K562 (cell line): ENCODE data around the gene OR4D9. TPM values are rescaled to one million over a fixed set of nuclear protein-coding genes. Genes with fewer than 3 reads are reported as not detected.

Experiments used
- ATAC-seq: fragments of 200-7000 bp; cut with Tn5 transposase; 3 replicates; pipeline ENCODE4 v1.9.1; 2020; ENCODE audit warnings: moderate library complexity
- BruUV-seq: library from RNA; stranded (reverse); fragments of 400-500 nt; replicated peaks from 2 replicates; lab custom pipeline; 2021; lab: Mats Ljungman, UMichigan
- CTCF ChIA-PET: fragments of 300-600 bp; formaldehyde crosslinking; extraction: SDS; loops from one replicate; lab custom pipeline; 2021; ENCODE audit warnings: low intra/inter-chr PET ratio; lab: Yijun Ruan, JAX
- POLR2A ChIA-PET: fragments of 300-600, 350-650 bp; sonication (Branson Sonifier 250); formaldehyde crosslinking; extraction: SDS; loops from one replicate; lab custom pipeline; 2021; ENCODE audit warnings: antibody characterized with exemption, inconsistent platforms; lab: Yijun Ruan, JAX
- DNase-seq, 4 experiments: peaks; one replicate each; pipeline versions ENCODE4 v3.0.0 to v3.0.0-alpha.2; 2011 to 2018; ENCODE audit warnings: low spot score in 3 of 4, mixed read lengths in 3 of 4; ENCODE audit errors: extremely low read depth in 1 of 4
- FAIRE-seq: peaks from 2 replicates; lab custom pipeline; 2011; peaks lifted over from hg19 to GRCh38; lab: Jason Lieb, UNC
- H2AFZ ChIP-seq: 2 replicates; pipeline ENCODE4 v1.6.0; 2011; ENCODE audit warnings: low read depth, low read length, control low read depth, inconsistent platforms
- H3K27ac ChIP-seq: fragments of 200-600 bp; 3 replicates; pipeline ENCODE4 v1.8.0; 2011; ENCODE audit warnings: low read depth, mild to moderate bottlenecking, control low read depth, inconsistent platforms, low read length, moderate library complexity, mixed read lengths; ENCODE audit errors: extremely low read depth
- H3K27me3 ChIP-seq, 2 experiments: fragments of 300-600 bp in 1 of 2; 2 replicates in 1 of 2; 3 replicates in 1 of 2; pipeline versions ENCODE4 v1.6.0 to v1.8.0; 2011; ENCODE audit warnings: inconsistent platforms in 2 of 2, low read length in 2 of 2, mild to moderate bottlenecking in 1 of 2, mixed read lengths in 1 of 2, moderate library complexity in 1 of 2; ENCODE audit not compliant: control insufficient read depth in 2 of 2, insufficient read depth in 2 of 2
- H3K36me3 ChIP-seq: fragments of 300-600 bp; 3 replicates; pipeline ENCODE4 v1.8.0; 2011; ENCODE audit warnings: mild to moderate bottlenecking, low read length, inconsistent platforms; ENCODE audit not compliant: control insufficient read depth, insufficient read depth
- H3K4me1 ChIP-seq, 2 experiments: fragments of 200-600 bp in 1 of 2; replicated peaks in 1 of 2; 2 replicates in 1 of 2; 3 replicates in 1 of 2; pipeline versions ENCODE4 v1.5.1 to v1.8.0; 2011; ENCODE audit warnings: inconsistent platforms in 2 of 2, low read length in 2 of 2, mild to moderate bottlenecking in 1 of 2, mixed read lengths in 1 of 2, moderate library complexity in 1 of 2; ENCODE audit not compliant: control insufficient read depth in 2 of 2, insufficient read depth in 2 of 2
- H3K4me2 ChIP-seq: 2 replicates; pipeline ENCODE4 v1.6.1; 2011; ENCODE audit warnings: low read length, control low read depth, inconsistent platforms, mixed read lengths; ENCODE audit not compliant: insufficient read depth
- H3K4me3 ChIP-seq: fragments of 200-600 bp; sonication (generic), shearing (Covaris generic); 2 replicates; pipeline ENCODE4 v1.5.1; 2016; ENCODE audit warnings: control low read depth, inconsistent platforms
- H3K79me2 ChIP-seq: fragments of 200-600 bp; 3 replicates; pipeline ENCODE4 v1.8.0; 2011; ENCODE audit warnings: low read length, inconsistent platforms; ENCODE audit not compliant: control insufficient read depth, insufficient read depth
- H3K9ac ChIP-seq, 2 experiments: 2 replicates each; pipeline versions ENCODE4 v1.6.0 to v1.6.1; 2011; ENCODE audit warnings: low read depth in 2 of 2, low read length in 2 of 2, control low read depth in 1 of 2, inconsistent platforms in 1 of 2, mild to moderate bottlenecking in 1 of 2, mixed read lengths in 1 of 2; ENCODE audit not compliant: insufficient read depth in 1 of 2
- H3K9me1 ChIP-seq: one replicate; pipeline ENCODE4 v1.6.0; 2011; ENCODE audit warnings: inconsistent platforms, mild to moderate bottlenecking, low read length, moderate library complexity; ENCODE audit not compliant: control insufficient read depth, insufficient read depth
- H3K9me3 ChIP-seq: replicated peaks from 2 replicates; pipeline ENCODE4 v1.5.1; 2011; ENCODE audit warnings: low read depth, low read length, inconsistent platforms; ENCODE audit not compliant: control insufficient read depth, insufficient read depth
- H4K20me1 ChIP-seq: replicated peaks from 2 replicates; pipeline ENCODE4 v1.6.1; 2011; ENCODE audit warnings: low read length, inconsistent platforms, mixed read lengths; ENCODE audit not compliant: control insufficient read depth, insufficient read depth
- ELF2 ChIP-seq: fragments of 250-450 bp; sonication (Bioruptor Pico); IDR thresholded peaks from 2 replicates; pipeline ENCODE4 v1.5.0; 2021; ENCODE audit warnings: mild to moderate bottlenecking
- FOSL1 ChIP-seq: fragments of 200-800 bp; sonication (Bioruptor generic); conservative IDR thresholded peaks from 2 replicates; pipeline ENCODE4 v1.6.1; 2016; ENCODE audit warnings: missing genetic modification characterization, missing compliant biosample characterization
- WGBS: fragments of 100-300 bp; shearing (Covaris generic); methylation state at CpG from one replicate; pipeline ENCODE4 v1.1.6; 2016; ENCODE audit warnings: low coverage, mixed read lengths; ENCODE audit not compliant: insufficient coverage; ENCODE audit errors: missing lambda C conversion rate; 5-methylcytosine and 5-hydroxymethylcytosine counted together
- in situ Hi-C: fragments of 300-500 bp; cut with MboI; formaldehyde crosslinking; loops from 4 replicates; pipeline ENCODE4 v1.15.0; 2018; ENCODE audit warnings: inconsistent platforms, mixed read lengths
- intact Hi-C: fragments of 100-400 bp; cut with micrococcal nuclease; formaldehyde crosslinking; loops from 2 replicates; pipeline ENCODE4 v1.14.2; 2022
- polyA plus RNA-seq, 8 experiments: library from polyadenylated mRNA; depleted of rRNA in 4 of 8; stranded (reverse) in 5 of 8; unstranded in 3 of 8; fragments of >200 nt; fragmentation: Nextera tagmentation in 2 of 8; fragmentation: Illumina TruSeq in 1 of 8; extraction: Ambion mirVana in 2 of 8; extraction: Trizol in 1 of 8; gene quantifications; 2 replicates each; pipeline versions ENCODE4 v1.2.1 to v1.2.3, GENCODE V29; 2011 to 2014; ENCODE audit warnings: inconsistent platforms in 1 of 8, missing spikeins in 1 of 8
- total RNA-seq, 7 experiments: library from RNA; depleted of rRNA in 6 of 7; stranded (reverse); fragments of >200 nt in 6 of 7; fragmentation: Illumina TruSeq in 2 of 7; extraction: Trizol in 2 of 7; gene quantifications; 2 replicates each; pipeline versions ENCODE4 v1.2.1 to v1.2.3, GENCODE V29; 2011 to 2021; ENCODE audit warnings: low replicate concordance in 1 of 7
- TF ChIP-seq, protein P1 (sequence below), 2 experiments: fragments of 450-650 bp; IDR thresholded peaks; 2 replicates each; pipeline ENCODE4 v1.6.1; 2016; ENCODE audit warnings: mild to moderate bottlenecking in 2 of 2, borderline replicate concordance in 1 of 2, low read depth in 1 of 2, moderate library complexity in 1 of 2
- TF ChIP-seq, protein P2 (sequence below), 2 experiments: fragments of 450-650 bp in 1 of 2; sonication (generic) in 1 of 2; formaldehyde crosslinking in 1 of 2; IDR thresholded peaks in 1 of 2; conservative IDR thresholded peaks in 1 of 2; 2 replicates each; pipeline versions ENCODE4 v1.6.1 to v1.8.1; 2016 to 2023; ENCODE audit warnings: mild to moderate bottlenecking in 2 of 2, moderate library complexity in 2 of 2, inconsistent platforms in 1 of 2, missing genetic modification reagents in 1 of 2

OR4D9 gene
- total and polyA plus RNA-seq, 9 of the 15 experiments (the other 6 are each of a cell fraction or from before 2014, with no cell fraction given), result not detected

DNA sequence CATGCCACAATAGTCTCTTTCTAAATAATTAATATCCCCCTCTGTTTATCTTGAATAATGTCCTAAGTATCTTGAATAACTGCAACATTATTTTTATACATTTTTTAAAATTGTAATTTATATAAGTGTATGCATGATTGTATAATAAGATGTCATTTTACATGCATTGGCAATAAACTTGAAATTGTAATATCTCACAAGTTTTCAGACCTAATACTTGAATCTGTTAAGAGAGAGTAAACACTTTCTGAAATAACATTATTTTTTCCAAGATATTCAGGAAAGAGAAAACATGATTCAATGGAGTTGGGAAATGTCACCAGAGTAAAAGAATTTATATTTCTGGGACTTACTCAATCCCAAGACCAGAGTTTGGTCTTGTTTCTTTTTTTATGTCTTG, 8.1 kb upstream of the OR4D9 start, which contains the start of gene OR4D11 (continued):
- TF ChIP-seq, protein P1, sequence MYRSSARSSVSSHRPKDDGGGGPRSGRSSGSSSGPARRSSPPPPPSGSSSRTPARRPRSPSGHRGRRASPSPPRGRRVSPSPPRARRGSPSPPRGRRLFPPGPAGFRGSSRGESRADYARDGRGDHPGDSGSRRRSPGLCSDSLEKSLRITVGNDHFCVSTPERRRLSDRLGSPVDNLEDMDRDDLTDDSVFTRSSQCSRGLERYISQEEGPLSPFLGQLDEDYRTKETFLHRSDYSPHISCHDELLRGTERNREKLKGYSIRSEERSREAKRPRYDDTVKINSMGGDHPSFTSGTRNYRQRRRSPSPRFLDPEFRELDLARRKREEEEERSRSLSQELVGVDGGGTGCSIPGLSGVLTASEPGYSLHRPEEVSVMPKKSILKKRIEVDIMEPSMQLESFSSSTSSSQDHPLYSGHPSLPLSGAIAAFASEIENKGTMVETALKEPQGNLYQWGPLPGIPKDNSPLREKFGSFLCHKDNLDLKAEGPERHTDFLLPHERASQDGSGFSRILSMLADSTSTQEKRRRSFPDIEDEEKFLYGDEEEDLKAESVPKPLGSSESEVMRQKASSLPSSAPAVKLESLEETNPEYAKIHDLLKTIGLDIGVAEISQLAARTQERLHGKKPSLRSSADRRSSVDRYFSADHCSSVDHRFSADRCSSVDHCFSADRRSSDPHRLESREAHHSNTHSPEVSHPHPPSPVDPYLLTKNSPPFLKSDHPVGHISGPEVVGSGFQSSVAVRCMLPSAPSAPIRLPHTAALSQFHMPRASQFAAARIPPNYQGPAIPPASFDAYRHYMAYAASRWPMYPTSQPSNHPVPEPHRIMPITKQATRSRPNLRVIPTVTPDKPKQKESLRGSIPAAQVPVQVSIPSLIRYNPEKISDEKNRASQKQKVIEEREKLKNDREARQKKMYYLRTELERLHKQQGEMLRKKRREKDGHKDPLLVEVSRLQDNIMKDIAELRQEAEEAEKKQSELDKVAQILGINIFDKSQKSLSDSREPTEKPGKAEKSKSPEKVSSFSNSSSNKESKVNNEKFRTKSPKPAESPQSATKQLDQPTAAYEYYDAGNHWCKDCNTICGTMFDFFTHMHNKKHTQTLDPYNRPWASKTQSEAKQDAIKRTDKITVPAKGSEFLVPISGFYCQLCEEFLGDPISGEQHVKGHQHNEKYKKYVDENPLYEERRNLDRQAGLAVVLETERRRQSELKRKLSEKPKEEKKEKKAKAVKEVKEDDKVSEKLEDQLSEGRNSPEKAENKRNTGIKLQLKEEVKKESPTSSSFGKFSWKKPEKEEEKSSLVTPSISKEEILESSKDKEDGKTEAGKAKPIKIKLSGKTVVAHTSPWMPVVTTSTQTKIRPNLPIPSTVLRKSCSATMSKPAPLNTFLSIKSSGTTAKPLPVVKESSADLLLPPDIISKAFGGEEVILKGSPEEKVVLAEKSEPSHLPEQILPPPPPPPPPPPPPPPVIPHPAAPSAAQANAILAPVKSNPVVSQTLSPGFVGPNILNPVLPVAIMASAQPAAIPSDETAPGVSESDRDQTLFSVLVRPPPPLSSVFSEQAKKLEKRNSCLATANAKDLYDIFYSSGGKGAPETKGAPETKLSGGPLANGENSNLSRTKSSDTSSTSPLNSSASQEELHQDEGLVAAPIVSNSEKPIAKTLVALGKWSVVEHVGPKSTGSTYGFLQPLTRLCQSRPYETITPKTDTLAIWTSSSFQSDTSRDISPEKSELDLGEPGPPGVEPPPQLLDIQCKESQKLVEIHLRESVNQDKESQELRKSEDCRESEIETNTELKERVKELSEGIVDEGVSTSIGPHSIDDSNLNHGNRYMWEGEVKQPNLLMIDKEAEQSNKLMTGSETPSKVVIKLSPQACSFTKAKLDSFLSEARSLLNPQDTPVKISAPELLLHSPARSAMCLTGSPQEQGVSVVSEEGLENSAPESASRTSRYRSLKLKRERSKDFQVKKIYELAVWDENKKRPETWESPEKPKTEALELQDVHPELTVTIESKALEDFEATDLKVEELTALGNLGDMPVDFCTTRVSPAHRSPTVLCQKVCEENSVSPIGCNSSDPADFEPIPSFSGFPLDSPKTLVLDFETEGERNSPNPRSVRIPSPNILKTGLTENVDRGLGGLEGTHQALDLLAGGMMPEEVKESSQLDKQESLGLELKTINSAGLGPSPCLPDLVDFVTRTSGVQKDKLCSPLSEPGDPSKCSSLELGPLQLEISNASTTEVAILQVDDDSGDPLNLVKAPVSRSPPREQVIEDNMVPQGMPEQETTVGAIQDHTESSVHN (IDR thresholded peaks at IDR 0.05; ENCODE audit: borderline replicate concordance in 1 of 2, low read depth in 1 of 2), result no peak

DNA sequence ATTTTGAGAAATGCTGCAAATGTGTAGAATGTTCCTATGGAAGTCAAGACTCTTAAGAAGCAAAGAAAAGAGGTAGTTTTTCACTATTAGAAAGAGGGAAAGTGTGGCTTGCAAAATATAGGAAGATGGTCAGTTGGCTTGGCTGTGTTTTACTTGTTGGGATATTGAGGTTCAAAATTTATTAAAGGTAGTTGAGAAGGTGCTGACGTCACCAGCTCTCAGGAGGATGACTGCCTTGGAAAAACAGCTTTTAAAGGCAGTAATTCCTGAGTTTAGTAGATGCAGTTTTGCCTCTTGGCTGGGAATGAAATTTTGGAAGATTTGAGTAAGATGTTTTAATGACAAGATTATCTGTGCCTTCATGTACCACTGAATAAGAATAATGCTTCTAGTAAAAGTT, 336 bp downstream of the OR4D9 start:
- intact Hi-C loops, result no loop called here
- FAIRE-seq, result no peak
- no TSS peak for BruUV-seq
- DNase-seq, result no peak
- H2AFZ ChIP-seq, result no peak overlapping the region
- no peak overlapping the region for H3K27ac ChIP-seq
- TF ChIP-seq FOSL1 (tag), result no peak
- TF ChIP-seq, protein P2, sequence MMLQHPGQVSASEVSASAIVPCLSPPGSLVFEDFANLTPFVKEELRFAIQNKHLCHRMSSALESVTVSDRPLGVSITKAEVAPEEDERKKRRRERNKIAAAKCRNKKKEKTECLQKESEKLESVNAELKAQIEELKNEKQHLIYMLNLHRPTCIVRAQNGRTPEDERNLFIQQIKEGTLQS (IDR thresholded peaks at IDR 0.05), result peak; percentile 37; the same call in 1 of the 2 replicates
- TF ChIP-seq, protein P2 (CRISPR knock-in tag; conservative IDR thresholded peaks at IDR 0.05), result no peak
- TF ChIP-seq ELF2 (CRISPR knock-in tag), result no peak
- TF ChIP-seq, all 486 proteins: peak for 1
- in situ Hi-C loops, result no loop called here
- Histone ChIP-seq H3K36me3 (no peaks in the 10 kb centered on the region), H3K4me2 (no peak overlapping the region), H3K4me1 (peaks cover 0 to 6% of the 10 kb centered on the region in 2 experiments; a peak in 1 of 5 replicates), H3K9ac (no peak overlapping the region), H3K4me3 (no peak overlapping the region), H3K9me3 (no peaks in the 10 kb centered on the region), H4K20me1 (no peaks in the 10 kb centered on the region), H3K9me1 (no peaks in the 10 kb centered on the region), H3K79me2 (no peaks in the 10 kb centered on the region), H3K27me3 (peaks cover 0 to 4% of the 10 kb centered on the region in 2 experiments; a peak in 1 of 5 replicates)
- ChIA-PET CTCF (no interaction called here), POLR2A (interaction anchor here (0.6 to 0.9 kb wide), 3 partner anchors 13 to 133 kb away, joined by 3 to 4 read pairs (median 3); no protein-coding TSS in a partner anchor)
- no peak for ATAC-seq
- WGBS, result 7% methylated on average over 1 of the region's 1 CpG
